Endothelial cell of umbilical vein (primary cell): Measurements from ENCODE around the gene AK5.

Experiments
- EZH2 ChIP-seq: IDR thresholded peaks from 2 replicates; pipeline ENCODE4 v1.6.1; 2012; ENCODE audit warnings: borderline replicate concordance, low read depth, mild to moderate bottlenecking, moderate library complexity, low read length, inconsistent platforms; ENCODE audit not compliant: severe bottlenecking
- POLR2A ChIP-seq: IDR thresholded peaks from 2 replicates; pipeline ENCODE4 v1.6.1; 2012; ENCODE audit warnings: low read depth, mild to moderate bottlenecking, control low read depth, low read length
- POLR2AphosphoS5 ChIP-seq: IDR thresholded peaks from 2 replicates; pipeline ENCODE4 v1.6.1; 2012; ENCODE audit warnings: low read depth, mild to moderate bottlenecking, control low read depth, low read length, moderate library complexity; ENCODE audit not compliant: insufficient read depth
- TF ChIP-seq, protein P1 (sequence below), 2 donors: IDR thresholded peaks; 1 replicate in 1 of 2; 2 replicates in 1 of 2; pipeline ENCODE4 v1.5.1; 2011; ENCODE audit warnings: low read length in 2 of 2, mild to moderate bottlenecking in 2 of 2, moderate library complexity in 2 of 2, control low read depth in 1 of 2, inconsistent platforms in 1 of 2, low read depth in 1 of 2; ENCODE audit not compliant: insufficient read depth in 1 of 2; ENCODE audit errors: extremely low read depth in 1 of 2

DNA sequence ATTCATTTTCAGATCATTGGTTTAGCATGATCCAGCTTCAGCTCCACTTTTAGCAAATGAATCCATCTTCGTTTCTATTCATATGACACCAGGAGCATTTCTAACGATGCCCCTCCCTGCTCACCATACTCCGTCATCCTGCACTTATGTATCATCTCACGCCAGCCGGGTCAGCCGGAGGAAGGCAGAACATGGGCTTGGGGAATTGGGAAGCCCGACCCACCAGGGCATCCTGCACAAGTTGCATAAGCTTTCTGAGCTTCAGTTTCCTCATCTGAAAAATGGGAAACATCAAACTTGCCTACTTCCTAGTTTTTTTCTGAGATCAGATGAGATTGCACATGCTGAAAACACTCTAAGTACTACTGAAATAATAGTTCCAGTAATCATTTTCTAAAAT lies 194.7 kb downstream of the AK5 start:
- no peak for TF ChIP-seq EZH2
- no peak for TF ChIP-seq POLR2A
- TF ChIP-seq, protein P1, sequence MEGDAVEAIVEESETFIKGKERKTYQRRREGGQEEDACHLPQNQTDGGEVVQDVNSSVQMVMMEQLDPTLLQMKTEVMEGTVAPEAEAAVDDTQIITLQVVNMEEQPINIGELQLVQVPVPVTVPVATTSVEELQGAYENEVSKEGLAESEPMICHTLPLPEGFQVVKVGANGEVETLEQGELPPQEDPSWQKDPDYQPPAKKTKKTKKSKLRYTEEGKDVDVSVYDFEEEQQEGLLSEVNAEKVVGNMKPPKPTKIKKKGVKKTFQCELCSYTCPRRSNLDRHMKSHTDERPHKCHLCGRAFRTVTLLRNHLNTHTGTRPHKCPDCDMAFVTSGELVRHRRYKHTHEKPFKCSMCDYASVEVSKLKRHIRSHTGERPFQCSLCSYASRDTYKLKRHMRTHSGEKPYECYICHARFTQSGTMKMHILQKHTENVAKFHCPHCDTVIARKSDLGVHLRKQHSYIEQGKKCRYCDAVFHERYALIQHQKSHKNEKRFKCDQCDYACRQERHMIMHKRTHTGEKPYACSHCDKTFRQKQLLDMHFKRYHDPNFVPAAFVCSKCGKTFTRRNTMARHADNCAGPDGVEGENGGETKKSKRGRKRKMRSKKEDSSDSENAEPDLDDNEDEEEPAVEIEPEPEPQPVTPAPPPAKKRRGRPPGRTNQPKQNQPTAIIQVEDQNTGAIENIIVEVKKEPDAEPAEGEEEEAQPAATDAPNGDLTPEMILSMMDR (IDR thresholded peaks at IDR 0.05; ENCODE audit: extremely low read depth in 1 of 2, insufficient read depth in 1 of 2, low read depth in 1 of 2, low read length in 2 of 2) = no peak
- TF ChIP-seq POLR2AphosphoS5 = no peak
